Adipocyte (in vitro differentiated cells): Measurements from ENCODE around the gene BNIPL.

Source experiments
- DNase-seq: peaks from one replicate; pipeline ENCODE4 v3.0.0-alpha.2; 2015; ENCODE audit warnings: low read depth
- H3K27me3 ChIP-seq: replicated peaks from 2 replicates; pipeline ENCODE4 v1.7.0; 2013; ENCODE audit warnings: mild to moderate bottlenecking, low read length, moderate library complexity; ENCODE audit not compliant: control insufficient read depth, insufficient read depth
- H3K36me3 ChIP-seq: 2 replicates; pipeline ENCODE4 v1.7.0; 2013; ENCODE audit warnings: low read length, mild to moderate bottlenecking, moderate library complexity; ENCODE audit not compliant: control insufficient read depth, insufficient read depth, severe bottlenecking
- H3K4me1 ChIP-seq: 2 replicates; pipeline ENCODE4 v1.7.0; 2013; ENCODE audit warnings: mild to moderate bottlenecking, low read length, moderate library complexity; ENCODE audit not compliant: control insufficient read depth, insufficient read depth
- H3K4me3 ChIP-seq: 2 replicates; pipeline ENCODE4 v1.7.0; 2013; ENCODE audit warnings: mild to moderate bottlenecking, low read length, moderate library complexity
- H3K9ac ChIP-seq: 2 replicates; pipeline ENCODE4 v1.7.0; 2013; ENCODE audit warnings: mild to moderate bottlenecking, low read length, moderate library complexity
- H3K9me3 ChIP-seq: 2 replicates; pipeline ENCODE4 v1.7.0; 2013; ENCODE audit warnings: mild to moderate bottlenecking, low read length, moderate library complexity; ENCODE audit not compliant: control insufficient read depth

BNIPL gene

DNA sequence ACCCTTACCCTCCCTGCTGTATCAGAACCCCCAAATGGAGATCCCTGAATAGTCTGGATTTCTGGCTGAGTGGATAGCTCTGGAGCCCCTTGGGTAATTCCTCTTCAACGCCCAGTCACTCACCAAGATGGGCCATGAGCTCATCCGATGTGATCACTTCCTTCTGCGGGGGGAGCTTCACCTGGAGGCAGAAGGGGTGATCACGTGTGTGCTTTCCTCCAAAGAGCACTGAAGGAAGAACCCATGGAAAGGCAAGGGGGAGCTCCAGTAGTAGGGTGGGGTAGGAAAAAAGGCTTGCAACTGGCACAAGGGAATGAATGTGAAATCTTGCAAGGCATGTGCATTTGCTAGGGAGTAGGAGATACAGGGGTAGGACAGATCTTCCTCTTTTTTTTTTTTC, 34.8 kb upstream of the BNIPL start:
- Histone ChIP-seq H3K27me3 (no peaks in the 10 kb centered on the region), H3K36me3 (peaks cover 43% of the 10 kb centered on the region), H3K9me3 (no peaks in the 10 kb centered on the region), H3K4me3 (no peak overlapping the region), H3K4me1 (peaks cover 11% of the 10 kb centered on the region), H3K9ac (no peak overlapping the region)
- DNase-seq: no peak

GRCh38 chr1:151002051-151002450, 34.3 kb upstream of the BNIPL start:
- no peak for DNase-seq
- Histone ChIP-seq H3K9ac (no peak overlapping the region), H3K27me3 (no peaks in the 10 kb centered on the region), H3K4me3 (no peak overlapping the region), H3K36me3 (peaks cover 38% of the 10 kb centered on the region), H3K4me1 (peaks cover 14% of the 10 kb centered on the region), H3K9me3 (no peaks in the 10 kb centered on the region)

GRCh38 chr1:151002611-151003010, 33.8 kb upstream of the BNIPL start:
- Histone ChIP-seq H3K9me3 (no peaks in the 10 kb centered on the region), H3K27me3 (no peaks in the 10 kb centered on the region), H3K4me1 (peaks cover 19% of the 10 kb centered on the region), H3K9ac (no peak overlapping the region), H3K4me3 (no peak overlapping the region), H3K36me3 (peaks cover 33% of the 10 kb centered on the region)
- DNase-seq: no peak

DNA sequence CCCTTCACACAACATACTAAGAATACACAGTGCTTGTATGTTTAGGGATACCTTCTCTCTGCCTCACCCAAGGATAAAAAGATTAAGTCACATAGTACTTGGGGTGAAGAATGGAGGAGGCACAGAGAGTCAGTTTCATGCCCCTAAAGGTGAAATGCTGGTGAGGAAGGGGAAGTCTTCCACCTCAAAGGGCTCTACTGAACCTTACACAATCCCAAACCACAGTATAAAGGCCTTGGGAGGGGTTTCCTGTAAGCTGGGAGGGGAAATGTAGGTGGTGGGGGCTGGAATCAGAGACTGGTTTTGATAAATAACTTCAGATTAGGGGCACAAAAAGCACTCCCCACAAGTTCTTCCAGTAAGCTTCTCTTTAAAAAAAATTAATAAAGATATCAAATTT, 33.2 kb upstream of the BNIPL start:
- DNase-seq: no peak
- Histone ChIP-seq H3K9ac (no peak overlapping the region), H3K36me3 (peaks cover 27% of the 10 kb centered on the region), H3K4me1 (peaks cover 24% of the 10 kb centered on the region), H3K4me3 (no peak overlapping the region), H3K27me3 (no peaks in the 10 kb centered on the region), H3K9me3 (no peaks in the 10 kb centered on the region)

DNA sequence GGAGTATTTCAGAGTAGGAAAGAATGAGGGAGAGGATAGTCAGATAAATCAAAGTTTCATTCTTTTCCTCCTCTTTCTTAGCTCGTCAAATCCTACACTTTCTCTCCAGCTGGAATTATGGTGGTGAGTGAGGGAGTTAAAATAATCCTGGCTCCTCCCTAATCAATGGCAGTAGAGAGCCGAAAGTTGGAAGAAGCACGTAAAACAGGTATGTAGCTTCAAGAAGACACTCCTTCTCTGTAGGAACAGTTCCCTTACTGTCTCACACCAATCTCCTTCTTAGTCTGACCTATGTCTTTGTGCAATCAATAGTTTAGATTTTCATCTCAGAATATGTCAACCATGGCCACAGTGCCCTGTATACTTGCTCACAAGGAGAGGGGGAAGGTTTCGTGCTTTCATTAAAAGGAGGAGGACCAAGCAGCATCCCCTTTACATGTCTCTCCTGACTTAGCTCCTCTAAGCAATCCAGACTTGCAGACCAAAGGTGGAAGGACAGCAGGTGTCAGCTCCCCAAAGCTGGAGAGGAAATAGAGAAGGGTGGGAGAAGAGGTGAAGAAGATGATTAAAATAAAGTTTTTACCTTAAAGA, 30.6 kb upstream of the BNIPL start:
- Histone ChIP-seq H3K9me3 (no peaks in the 10 kb centered on the region), H3K9ac (peak overlapping the region; percentile 91), H3K4me3 (peak overlapping the region; percentile 91), H3K36me3 (peaks cover 11% of the 10 kb centered on the region), H3K4me1 (peaks cover 38% of the 10 kb centered on the region), H3K27me3 (no peaks in the 10 kb centered on the region)
- peak; percentile 31 for DNase-seq

- Histone ChIP-seq H3K9ac (peak within 1 kb of the TSS; percentile 96), H3K36me3 (peaks cover 11% of the 10 kb centered on the region), H3K4me3 (peak within 1 kb of the TSS; percentile 99), H3K4me1 (peaks cover 44% of the 10 kb centered on the region), H3K27me3 (no peaks in the 10 kb centered on the region), H3K9me3 (no peaks in the 10 kb centered on the region)
- peak; percentile 92 for DNase-seq
Measured at GRCh38 chr1:151006327-151007052, 29.9 kb upstream of the BNIPL start, which contains the start of gene MINDY1. TSS of gene MINDY1 (minus strand) at chr1:151006902. CDS start at chr1:151002617, 4,285 bp downstream.

- no peak for DNase-seq
- Histone ChIP-seq H3K9ac (peak overlapping the region; percentile 96), H3K36me3 (no peaks in the 10 kb centered on the region), H3K4me1 (peaks cover 55% of the 10 kb centered on the region), H3K9me3 (no peaks in the 10 kb centered on the region), H3K27me3 (no peaks in the 10 kb centered on the region), H3K4me3 (peak overlapping the region; percentile 99)
Measured at GRCh38 chr1:151007853-151008243, 28.5 kb upstream of the BNIPL start.

DNA sequence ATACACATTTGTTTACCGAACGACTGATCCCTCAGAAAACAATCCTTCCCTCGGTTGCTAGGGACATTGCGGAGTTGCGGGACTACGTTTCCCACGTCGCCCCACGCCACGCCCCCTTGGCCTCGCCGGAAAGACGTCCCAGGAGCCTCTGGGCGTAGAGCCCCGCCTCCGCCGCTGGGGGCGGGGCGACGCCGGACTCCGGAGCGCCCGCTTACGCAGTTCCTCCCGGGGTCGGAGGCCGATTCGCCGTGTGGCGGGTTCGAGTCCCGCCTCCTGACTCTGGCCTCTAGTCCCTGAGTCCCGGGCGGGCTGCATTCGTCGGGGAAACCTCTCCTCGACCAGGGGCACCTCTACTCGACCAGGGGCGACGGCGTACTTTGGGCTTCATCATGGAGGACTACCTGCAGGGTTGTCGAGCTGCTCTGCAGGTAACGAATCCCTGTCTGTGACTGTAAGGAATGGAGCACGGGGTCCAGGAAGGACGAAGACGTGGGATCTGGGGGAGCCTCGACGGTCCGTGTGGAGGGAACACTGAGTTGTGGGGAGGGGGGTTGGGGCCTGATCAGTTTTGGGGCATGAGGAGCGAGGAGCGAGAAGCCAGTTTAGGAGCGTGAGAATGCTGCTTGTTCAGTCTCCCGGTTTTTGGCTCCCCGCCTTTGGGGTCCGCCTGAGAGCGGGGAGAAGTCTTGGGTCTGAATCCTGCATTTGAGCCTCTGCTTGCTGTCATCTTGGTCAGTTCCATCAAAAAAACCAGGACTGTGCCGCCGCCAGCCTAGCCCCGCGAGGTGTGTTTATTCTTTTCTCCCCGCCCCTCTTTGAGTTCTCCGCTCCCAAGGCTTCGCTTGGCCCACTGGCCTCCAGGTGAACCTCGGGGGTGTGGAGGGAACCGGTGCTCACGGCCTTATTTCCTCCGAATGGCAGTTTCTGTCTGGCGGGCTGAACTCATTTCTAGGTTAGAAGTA, 27.9 kb upstream of the BNIPL start, which contains the start of gene PRUNE1:
TSS of gene PRUNE1 (plus strand) at position 206 of the 962 bp plus-strand sequence. CDS start at position 390, 184 bp downstream.
- Histone ChIP-seq H3K4me1 (peaks cover 62% of the 10 kb centered on the region), H3K9ac (peak within 1 kb of the TSS; percentile 96), H3K9me3 (no peaks in the 10 kb centered on the region), H3K27me3 (no peaks in the 10 kb centered on the region), H3K4me3 (peak within 1 kb of the TSS; percentile 99), H3K36me3 (no peaks in the 10 kb centered on the region)
- DNase-seq: peak; percentile 99

GRCh38 chr1:151009206-151009587, 27.2 kb upstream of the BNIPL start:
- H3K27me3 ChIP-seq: no peaks in the 10 kb centered on the region

GRCh38 chr1:151009674-151010345, 26.6 kb upstream of the BNIPL start:
- H3K36me3 ChIP-seq: no peaks in the 10 kb centered on the region
- no peaks in the 10 kb centered on the region for H3K9me3 ChIP-seq
- H3K9ac ChIP-seq: peak overlapping the region; percentile 96
- H3K27me3 ChIP-seq: no peaks in the 10 kb centered on the region
- DNase-seq: no peak
- peak overlapping the region; percentile 99 for H3K4me3 ChIP-seq
- peaks cover 64% of the 10 kb centered on the region for H3K4me1 ChIP-seq

More at GRCh38 chr1:151009206-151009587, 27.2 kb upstream of the BNIPL start:
- H3K4me1 ChIP-seq: peaks cover 64% of the 10 kb centered on the region
- no peak for DNase-seq
- H3K36me3 ChIP-seq: no peaks in the 10 kb centered on the region
- H3K9me3 ChIP-seq: no peaks in the 10 kb centered on the region
- H3K9ac ChIP-seq: peak overlapping the region; percentile 96
- peak overlapping the region; percentile 99 for H3K4me3 ChIP-seq
